Progenitor cell of endocrine pancreas (in vitro differentiated cells): ENCODE measurements around the gene XKR7. TPM values are rescaled to one million over a fixed set of nuclear protein-coding genes. Genes with fewer than 3 reads are reported as not detected.

Source experiments
- DNase-seq: peaks from one replicate; pipeline ENCODE4 v3.0.0; 2021; ENCODE audit warnings: low spot score; ENCODE audit not compliant: unreplicated experiment
- H3K27ac Mint-ChIP-seq: 2 replicates; pipeline ENCODE4 v1.8.0; 2021; ENCODE audit warnings: mild to moderate bottlenecking, moderate library complexity, mixed read lengths
- H3K27me3 Mint-ChIP-seq: 2 replicates; pipeline ENCODE4 v1.8.0; 2021; ENCODE audit warnings: mixed read lengths
- H3K36me3 Mint-ChIP-seq: 2 replicates; pipeline ENCODE4 v1.8.0; 2022; ENCODE audit warnings: mixed read lengths; ENCODE audit not compliant: insufficient read depth
- H3K4me1 Mint-ChIP-seq: 2 replicates; pipeline ENCODE4 v1.8.0; 2021; ENCODE audit warnings: low read depth, mixed read lengths
- H3K4me3 Mint-ChIP-seq: 2 replicates; pipeline ENCODE4 v1.8.0; 2021; ENCODE audit warnings: low read depth, mild to moderate bottlenecking, moderate library complexity, mixed read lengths
- H3K9me3 Mint-ChIP-seq: 2 replicates; pipeline ENCODE4 v1.8.0; 2021; ENCODE audit warnings: low read depth, mixed read lengths
- total RNA-seq: library from RNA; stranded (reverse); gene quantifications from 2 replicates; pipeline ENCODE4 v1.2.1, GENCODE V29; 2021
- TF ChIP-seq, protein P1 (sequence below): fragments of 200-600 bp; sonication (generic); IDR thresholded peaks from one replicate; pipeline ENCODE4 v1.5.0; 2021; ENCODE audit warnings: antibody characterized with exemption, mild to moderate bottlenecking; ENCODE audit not compliant: unreplicated experiment

The XKR7 gene
- total RNA-seq, 1 donor from 2014 or later = 2.7 TPM

DNA sequence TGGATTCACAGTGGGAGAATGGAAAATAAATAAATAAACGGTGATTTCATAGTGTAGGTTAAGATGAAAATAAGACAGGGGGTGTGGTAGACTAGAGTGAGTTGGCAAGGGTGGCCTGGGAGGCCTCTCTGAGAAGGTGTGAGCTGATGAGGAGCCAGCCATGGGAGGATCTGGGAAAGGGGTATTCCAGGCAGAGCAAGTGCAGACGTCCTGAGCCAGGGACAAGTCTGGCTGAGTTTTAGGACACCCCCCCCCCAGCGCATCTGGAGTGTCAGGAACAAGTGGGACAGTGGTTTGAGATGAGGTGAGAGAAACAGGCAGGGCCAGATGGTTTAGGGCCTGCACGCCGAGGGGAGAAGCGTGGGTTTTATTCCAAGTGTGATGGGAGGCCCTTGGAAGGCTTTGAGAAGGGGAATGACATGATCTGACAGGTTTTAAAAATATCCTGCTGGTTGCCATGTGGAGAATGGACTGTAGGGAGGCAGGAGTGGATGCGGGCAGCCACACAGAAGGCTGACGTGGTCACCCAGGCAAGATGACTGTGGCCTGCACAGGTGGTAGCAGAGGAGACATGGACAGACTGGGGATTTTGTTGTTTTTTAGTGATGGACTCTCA lies 21.2 kb downstream of the XKR7 start:
- Mint-ChIP-seq H3K4me3 (no peak overlapping the region), H3K4me1 (no peaks in the 10 kb centered on the region), H3K27me3 (peaks cover 37% of the 10 kb centered on the region), H3K9me3 (no peaks in the 10 kb centered on the region), H3K36me3 (no peaks in the 10 kb centered on the region), H3K27ac (no peak overlapping the region)
- TF ChIP-seq, protein P1, sequence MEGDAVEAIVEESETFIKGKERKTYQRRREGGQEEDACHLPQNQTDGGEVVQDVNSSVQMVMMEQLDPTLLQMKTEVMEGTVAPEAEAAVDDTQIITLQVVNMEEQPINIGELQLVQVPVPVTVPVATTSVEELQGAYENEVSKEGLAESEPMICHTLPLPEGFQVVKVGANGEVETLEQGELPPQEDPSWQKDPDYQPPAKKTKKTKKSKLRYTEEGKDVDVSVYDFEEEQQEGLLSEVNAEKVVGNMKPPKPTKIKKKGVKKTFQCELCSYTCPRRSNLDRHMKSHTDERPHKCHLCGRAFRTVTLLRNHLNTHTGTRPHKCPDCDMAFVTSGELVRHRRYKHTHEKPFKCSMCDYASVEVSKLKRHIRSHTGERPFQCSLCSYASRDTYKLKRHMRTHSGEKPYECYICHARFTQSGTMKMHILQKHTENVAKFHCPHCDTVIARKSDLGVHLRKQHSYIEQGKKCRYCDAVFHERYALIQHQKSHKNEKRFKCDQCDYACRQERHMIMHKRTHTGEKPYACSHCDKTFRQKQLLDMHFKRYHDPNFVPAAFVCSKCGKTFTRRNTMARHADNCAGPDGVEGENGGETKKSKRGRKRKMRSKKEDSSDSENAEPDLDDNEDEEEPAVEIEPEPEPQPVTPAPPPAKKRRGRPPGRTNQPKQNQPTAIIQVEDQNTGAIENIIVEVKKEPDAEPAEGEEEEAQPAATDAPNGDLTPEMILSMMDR = no peak
- no peak for DNase-seq

DNA sequence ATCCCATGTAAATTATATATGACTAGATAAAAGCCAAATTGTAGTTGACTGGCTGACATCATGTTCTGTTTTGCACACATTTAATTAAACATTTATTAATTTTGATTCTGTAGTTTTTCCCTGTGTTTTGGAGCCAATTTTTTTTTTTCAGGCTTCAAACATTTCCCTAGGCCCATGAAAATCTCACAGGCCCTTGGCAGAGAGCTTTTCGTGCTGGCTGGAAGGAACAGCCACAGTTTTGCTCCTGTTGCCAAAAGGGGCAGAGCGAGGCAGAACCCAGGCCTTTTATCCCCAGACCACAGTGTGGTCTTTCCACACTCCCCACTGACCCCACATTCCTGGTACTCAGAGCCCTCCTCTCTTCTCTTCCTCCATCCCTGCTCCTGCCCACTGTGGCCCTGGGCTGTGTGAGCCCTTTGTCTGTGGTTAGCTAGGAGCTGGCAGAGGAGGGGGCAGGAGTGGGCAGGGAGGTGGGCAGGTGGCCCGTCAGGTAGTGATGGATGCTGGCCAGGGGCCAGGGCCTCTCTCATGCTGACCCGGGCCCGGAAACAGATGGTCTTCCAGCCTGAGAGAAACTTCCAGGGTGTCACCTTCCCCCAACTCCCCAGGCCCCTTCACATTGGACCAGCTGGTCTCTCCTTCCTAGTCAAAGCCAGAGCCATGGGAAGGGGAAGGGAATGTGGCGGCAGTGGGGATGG lies 22.8 kb downstream of the XKR7 start:
- DNase-seq = no peak
- H3K27me3 Mint-ChIP-seq = peaks cover 50% of the 10 kb centered on the region
- no peak overlapping the region for H3K4me3 Mint-ChIP-seq
- H3K36me3 Mint-ChIP-seq = no peaks in the 10 kb centered on the region
- no peak overlapping the region for H3K27ac Mint-ChIP-seq
- TF ChIP-seq, protein P1 = no peak
- no peaks in the 10 kb centered on the region for H3K4me1 Mint-ChIP-seq
- no peaks in the 10 kb centered on the region for H3K9me3 Mint-ChIP-seq

DNA sequence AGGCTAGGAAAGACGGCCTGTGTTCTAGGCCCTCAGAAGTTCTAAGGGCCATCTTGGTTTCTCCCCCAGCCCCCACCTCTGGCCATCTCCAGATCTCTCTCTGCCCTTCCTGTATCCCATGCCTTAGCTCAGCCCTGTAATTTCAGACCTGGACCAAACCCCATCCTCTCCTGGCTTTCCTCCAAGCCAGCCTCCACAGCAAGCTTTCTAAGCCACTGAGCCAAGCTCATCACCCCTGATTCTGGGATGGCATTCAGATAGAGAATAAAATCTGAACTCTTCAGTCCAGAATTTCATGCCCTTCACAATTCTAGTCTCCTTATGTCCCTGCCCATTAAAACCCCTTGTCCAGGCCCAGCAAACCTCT lies 23.4 kb downstream of the XKR7 start:
- no peaks in the 10 kb centered on the region for H3K9me3 Mint-ChIP-seq
- H3K27ac Mint-ChIP-seq = no peak overlapping the region
- peaks cover 55% of the 10 kb centered on the region for H3K27me3 Mint-ChIP-seq
- no peak for DNase-seq
- H3K4me1 Mint-ChIP-seq = no peaks in the 10 kb centered on the region
- no peaks in the 10 kb centered on the region for H3K36me3 Mint-ChIP-seq
- TF ChIP-seq, protein P1 = no peak
- H3K4me3 Mint-ChIP-seq = no peak overlapping the region

DNA sequence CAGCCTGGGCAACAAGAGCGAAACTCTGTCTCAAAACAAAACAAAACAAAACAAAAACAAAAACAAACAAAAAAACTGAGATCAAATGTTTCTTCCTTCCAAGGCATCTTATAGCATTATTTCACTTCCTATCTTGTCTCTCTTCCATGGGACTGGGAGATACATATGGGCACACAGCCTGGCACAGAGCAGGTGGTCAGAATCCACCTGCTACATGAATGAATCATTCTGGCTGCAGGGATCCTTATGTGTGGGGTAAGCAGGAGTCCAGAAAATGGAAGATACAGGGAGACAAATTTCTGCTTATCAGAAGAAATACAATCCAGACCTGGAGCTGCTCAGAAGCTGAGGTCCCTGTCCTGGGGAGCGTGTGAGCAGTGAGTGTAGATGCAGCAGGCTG lies 24.1 kb downstream of the XKR7 start:
- no peak overlapping the region for H3K27ac Mint-ChIP-seq
- no peaks in the 10 kb centered on the region for H3K9me3 Mint-ChIP-seq
- H3K4me1 Mint-ChIP-seq = no peaks in the 10 kb centered on the region
- no peak for DNase-seq
- H3K4me3 Mint-ChIP-seq = no peak overlapping the region
- peaks cover 62% of the 10 kb centered on the region for H3K27me3 Mint-ChIP-seq
- TF ChIP-seq, protein P1 = no peak
- H3K36me3 Mint-ChIP-seq = no peaks in the 10 kb centered on the region

DNA sequence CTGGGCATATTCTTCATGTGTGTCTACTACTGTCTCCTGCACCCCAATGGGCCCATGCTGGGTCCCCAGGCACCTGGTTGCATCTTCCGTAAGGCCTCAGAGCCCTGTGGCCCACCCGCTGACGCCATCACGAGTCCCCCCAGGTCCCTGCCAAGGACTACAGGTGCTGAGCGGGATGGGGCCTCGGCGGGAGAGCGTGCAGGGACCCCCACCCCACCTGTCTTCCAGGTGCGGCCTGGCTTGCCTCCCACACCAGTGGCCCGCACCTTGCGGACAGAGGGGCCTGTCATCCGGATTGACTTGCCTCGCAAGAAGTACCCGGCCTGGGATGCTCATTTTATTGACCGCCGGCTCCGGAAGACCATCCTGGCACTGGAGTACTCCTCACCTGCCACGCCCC lies 29.0 kb downstream of the XKR7 start:
- Mint-ChIP-seq H3K27ac (no peak overlapping the region), H3K27me3 (peaks cover 74% of the 10 kb centered on the region), H3K36me3 (no peaks in the 10 kb centered on the region), H3K4me3 (no peak overlapping the region), H3K4me1 (no peaks in the 10 kb centered on the region), H3K9me3 (no peaks in the 10 kb centered on the region)
- DNase-seq = no peak
- TF ChIP-seq, protein P1 = no peak
